HG03439 (cell line): ENCODE measurements around the gene METRNL.
"Not testable (repeated sequence)": the region's sequence is repeated elsewhere in the genome, so short reads cannot be mapped to it uniquely, and the experiment has no call there.

Source experiments
- ATAC-seq: cut with Tn5 transposase; IDR thresholded peaks from one replicate; pipeline ENCODE4 v1.9.1; 2021; ENCODE audit warnings: mild to moderate bottlenecking, moderate library complexity; ENCODE audit not compliant: unreplicated experiment

The METRNL gene

GRCh38 chr17:83079352-83079747 is at the start of gene METRNL:
Gene METRNL, plus strand, starts transcription at chr17:83079609. Its CDS starts 207 bp downstream, at chr17:83079816.
- no peak for ATAC-seq

- ATAC-seq = no peak
Measured at GRCh38 chr17:83030432-83030831, 49.0 kb upstream of the METRNL start.

- no peak for ATAC-seq
Measured at GRCh38 chr17:83031321-83031945, 48.0 kb upstream of the METRNL start.

GRCh38 chr17:83031946-83032451 is 47.4 kb upstream of the METRNL start:
- ATAC-seq = not testable (repeated sequence)

GRCh38 chr17:83032781-83033180 is 46.6 kb upstream of the METRNL start:
- no peak for ATAC-seq

- no peak for ATAC-seq
Measured at GRCh38 chr17:83034525-83034924, 44.9 kb upstream of the METRNL start.

- ATAC-seq = no peak
Measured at GRCh38 chr17:83035722-83036121, 43.7 kb upstream of the METRNL start.

GRCh38 chr17:83036193-83036592 is 43.2 kb upstream of the METRNL start:
- ATAC-seq = no peak

- ATAC-seq = no peak
Measured at GRCh38 chr17:83036666-83037065, 42.7 kb upstream of the METRNL start.

- ATAC-seq = no peak
Measured at GRCh38 chr17:83037084-83037873, 42.1 kb upstream of the METRNL start.

- no peak for ATAC-seq
Measured at GRCh38 chr17:83037874-83038165, 41.6 kb upstream of the METRNL start.

- ATAC-seq = not testable (repeated sequence)
Measured at GRCh38 chr17:83038983-83039382, 40.4 kb upstream of the METRNL start.

GRCh38 chr17:83041305-83041704 is 38.1 kb upstream of the METRNL start:
- ATAC-seq = no peak

- no peak for ATAC-seq
Measured at GRCh38 chr17:83042522-83043158, 36.8 kb upstream of the METRNL start.

- not testable (repeated sequence) for ATAC-seq
Measured at GRCh38 chr17:83044479-83044878, 34.9 kb upstream of the METRNL start.

- ATAC-seq = no peak
Measured at GRCh38 chr17:83046448-83047181, 32.8 kb upstream of the METRNL start.

- ATAC-seq = no peak
Measured at GRCh38 chr17:83047182-83047478, 32.3 kb upstream of the METRNL start.

GRCh38 chr17:83047818-83048475 is 31.5 kb upstream of the METRNL start:
- not testable (repeated sequence) for ATAC-seq

- ATAC-seq = no peak
Measured at GRCh38 chr17:83050651-83051395, 28.6 kb upstream of the METRNL start.
